ENCODE results near the gene NKX2-8. TPM values are rescaled to one million over a fixed set of nuclear protein-coding genes. Genes with fewer than 3 reads are reported as not detected.

The NKX2-8 gene
- total RNA-seq, 1 experiment from 2014 or later, result 0.18 TPM

- peaks cover 2% of the 10 kb centered on the region; the same call in 1 of the 2 replicates for H3K27me3 ChIP-seq (ENCODE audit: control insufficient read depth, insufficient read depth, low read length)
- H3K4me3 ChIP-seq (ENCODE audit: low read depth in 2 of 2, low read length in 2 of 2), result no peak overlapping the region
- TF ChIP-seq POLR2AphosphoS5 (IDR thresholded peaks at IDR 0.05; ENCODE audit: low read depth, low read length) (no peak), TCF7L2 (IDR thresholded peaks at IDR 0.05; ENCODE audit: low read depth, low read length) (no peak), SIN3A (IDR thresholded peaks at IDR 0.05; ENCODE audit: borderline replicate concordance, insufficient read depth, low read depth, low read length) (no peak)
- TF ChIP-seq, protein P1, sequence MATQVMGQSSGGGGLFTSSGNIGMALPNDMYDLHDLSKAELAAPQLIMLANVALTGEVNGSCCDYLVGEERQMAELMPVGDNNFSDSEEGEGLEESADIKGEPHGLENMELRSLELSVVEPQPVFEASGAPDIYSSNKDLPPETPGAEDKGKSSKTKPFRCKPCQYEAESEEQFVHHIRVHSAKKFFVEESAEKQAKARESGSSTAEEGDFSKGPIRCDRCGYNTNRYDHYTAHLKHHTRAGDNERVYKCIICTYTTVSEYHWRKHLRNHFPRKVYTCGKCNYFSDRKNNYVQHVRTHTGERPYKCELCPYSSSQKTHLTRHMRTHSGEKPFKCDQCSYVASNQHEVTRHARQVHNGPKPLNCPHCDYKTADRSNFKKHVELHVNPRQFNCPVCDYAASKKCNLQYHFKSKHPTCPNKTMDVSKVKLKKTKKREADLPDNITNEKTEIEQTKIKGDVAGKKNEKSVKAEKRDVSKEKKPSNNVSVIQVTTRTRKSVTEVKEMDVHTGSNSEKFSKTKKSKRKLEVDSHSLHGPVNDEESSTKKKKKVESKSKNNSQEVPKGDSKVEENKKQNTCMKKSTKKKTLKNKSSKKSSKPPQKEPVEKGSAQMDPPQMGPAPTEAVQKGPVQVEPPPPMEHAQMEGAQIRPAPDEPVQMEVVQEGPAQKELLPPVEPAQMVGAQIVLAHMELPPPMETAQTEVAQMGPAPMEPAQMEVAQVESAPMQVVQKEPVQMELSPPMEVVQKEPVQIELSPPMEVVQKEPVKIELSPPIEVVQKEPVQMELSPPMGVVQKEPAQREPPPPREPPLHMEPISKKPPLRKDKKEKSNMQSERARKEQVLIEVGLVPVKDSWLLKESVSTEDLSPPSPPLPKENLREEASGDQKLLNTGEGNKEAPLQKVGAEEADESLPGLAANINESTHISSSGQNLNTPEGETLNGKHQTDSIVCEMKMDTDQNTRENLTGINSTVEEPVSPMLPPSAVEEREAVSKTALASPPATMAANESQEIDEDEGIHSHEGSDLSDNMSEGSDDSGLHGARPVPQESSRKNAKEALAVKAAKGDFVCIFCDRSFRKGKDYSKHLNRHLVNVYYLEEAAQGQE (IDR thresholded peaks at IDR 0.05; ENCODE audit: insufficient read depth in 1 of 2, low read depth in 2 of 2, low read length in 1 of 2), result no peak
- TF ChIP-seq, protein P2, sequence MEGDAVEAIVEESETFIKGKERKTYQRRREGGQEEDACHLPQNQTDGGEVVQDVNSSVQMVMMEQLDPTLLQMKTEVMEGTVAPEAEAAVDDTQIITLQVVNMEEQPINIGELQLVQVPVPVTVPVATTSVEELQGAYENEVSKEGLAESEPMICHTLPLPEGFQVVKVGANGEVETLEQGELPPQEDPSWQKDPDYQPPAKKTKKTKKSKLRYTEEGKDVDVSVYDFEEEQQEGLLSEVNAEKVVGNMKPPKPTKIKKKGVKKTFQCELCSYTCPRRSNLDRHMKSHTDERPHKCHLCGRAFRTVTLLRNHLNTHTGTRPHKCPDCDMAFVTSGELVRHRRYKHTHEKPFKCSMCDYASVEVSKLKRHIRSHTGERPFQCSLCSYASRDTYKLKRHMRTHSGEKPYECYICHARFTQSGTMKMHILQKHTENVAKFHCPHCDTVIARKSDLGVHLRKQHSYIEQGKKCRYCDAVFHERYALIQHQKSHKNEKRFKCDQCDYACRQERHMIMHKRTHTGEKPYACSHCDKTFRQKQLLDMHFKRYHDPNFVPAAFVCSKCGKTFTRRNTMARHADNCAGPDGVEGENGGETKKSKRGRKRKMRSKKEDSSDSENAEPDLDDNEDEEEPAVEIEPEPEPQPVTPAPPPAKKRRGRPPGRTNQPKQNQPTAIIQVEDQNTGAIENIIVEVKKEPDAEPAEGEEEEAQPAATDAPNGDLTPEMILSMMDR (IDR thresholded peaks at IDR 0.05), result no peak
- CTCF ChIA-PET, result no interaction called here
- BruUV-seq (replicated peaks), result no TSS peak
- H3K9me3 ChIP-seq (ENCODE audit: control insufficient read depth, insufficient read depth, low read depth, low read length), result no peaks in the 10 kb centered on the region
- in situ Hi-C loops (cut with HindIII; ENCODE audit: low pct_unique_long_range_greater_than_20kb, low sequenced_read_pairs) (no loop called here), intact Hi-C loops (cut with micrococcal nuclease; ENCODE audit: unreplicated experiment) (no loop called here)
- no peak for DNase-seq (ENCODE audit: low read depth, low spot score)
- no peaks in the 10 kb centered on the region for H3K4me1 ChIP-seq (ENCODE audit: control insufficient read depth, insufficient read depth, low read length)
- ATAC-seq, result no peak
- no peaks in the 10 kb centered on the region for H3K36me3 ChIP-seq (ENCODE audit: control insufficient read depth, insufficient read depth, low read length)
- H3K27ac ChIP-seq (ENCODE audit: low read length), result no peak overlapping the region
- POLR2A ChIA-PET, result no interaction called here
Observed at GRCh38 chr14:36583242-36583892, 953 bp upstream of the NKX2-8 start.

DNA sequence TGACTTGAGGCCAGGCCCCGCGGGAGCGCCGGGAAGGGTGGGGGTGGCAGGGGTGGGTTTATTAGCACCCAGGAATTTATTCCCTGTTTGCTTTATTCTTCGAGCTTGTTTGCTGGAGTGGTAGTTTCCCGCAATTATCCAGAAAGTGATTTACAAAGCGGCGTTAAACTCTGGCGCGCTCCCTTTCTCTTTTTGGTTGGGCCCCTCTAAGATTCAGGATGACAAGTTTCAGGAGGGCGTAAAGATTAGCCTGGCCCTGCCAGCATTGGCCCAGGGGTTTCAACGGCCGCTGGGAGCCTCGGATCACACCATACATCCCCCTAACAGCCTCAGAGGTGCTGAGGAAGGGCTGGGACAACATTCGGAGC lies 444 bp upstream of the NKX2-8 start:
- no peak overlapping the region for H3K27ac ChIP-seq (ENCODE audit: low read length)
- TF ChIP-seq TCF7L2 (IDR thresholded peaks at IDR 0.05; ENCODE audit: low read depth, low read length), result no peak
- no peak for TF ChIP-seq SIN3A (IDR thresholded peaks at IDR 0.05; ENCODE audit: borderline replicate concordance, insufficient read depth, low read depth, low read length)
- TF ChIP-seq, protein P1 (IDR thresholded peaks at IDR 0.05; ENCODE audit: insufficient read depth in 1 of 2, low read depth in 2 of 2, low read length in 1 of 2), result no peak
- no peak for TF ChIP-seq POLR2AphosphoS5 (IDR thresholded peaks at IDR 0.05; ENCODE audit: low read depth, low read length)
- TF ChIP-seq, protein P2 (IDR thresholded peaks at IDR 0.05), result no peak
- ChIA-PET POLR2A (no interaction called here), CTCF (no interaction called here)
- H3K9me3 ChIP-seq (ENCODE audit: control insufficient read depth, insufficient read depth, low read depth, low read length), result no peaks in the 10 kb centered on the region
- DNase-seq (ENCODE audit: low read depth, low spot score) (no peak), ATAC-seq (no peak)
- BruUV-seq (replicated peaks), result no TSS peak
- intact Hi-C loops (cut with micrococcal nuclease; ENCODE audit: unreplicated experiment), result no loop called here
- H3K27me3 ChIP-seq (ENCODE audit: control insufficient read depth, insufficient read depth, low read length), result peaks cover 2% of the 10 kb centered on the region; the same call in 1 of the 2 replicates
- no peaks in the 10 kb centered on the region for H3K36me3 ChIP-seq (ENCODE audit: control insufficient read depth, insufficient read depth, low read length)
- in situ Hi-C loops (cut with HindIII; ENCODE audit: low pct_unique_long_range_greater_than_20kb, low sequenced_read_pairs), result no loop called here
- H3K4me1 ChIP-seq (ENCODE audit: control insufficient read depth, insufficient read depth, low read length), result no peaks in the 10 kb centered on the region
- H3K4me3 ChIP-seq (ENCODE audit: low read depth in 2 of 2, low read length in 2 of 2), result no peak overlapping the region
